CMK (cell line): ENCODE results near the gene ZNF148.

ENCODE experiments used
- DNase-seq: peaks from one replicate; pipeline ENCODE4 v3.0.0-alpha.2; 2010; ENCODE audit warnings: low read depth

The ZNF148 gene

DNA sequence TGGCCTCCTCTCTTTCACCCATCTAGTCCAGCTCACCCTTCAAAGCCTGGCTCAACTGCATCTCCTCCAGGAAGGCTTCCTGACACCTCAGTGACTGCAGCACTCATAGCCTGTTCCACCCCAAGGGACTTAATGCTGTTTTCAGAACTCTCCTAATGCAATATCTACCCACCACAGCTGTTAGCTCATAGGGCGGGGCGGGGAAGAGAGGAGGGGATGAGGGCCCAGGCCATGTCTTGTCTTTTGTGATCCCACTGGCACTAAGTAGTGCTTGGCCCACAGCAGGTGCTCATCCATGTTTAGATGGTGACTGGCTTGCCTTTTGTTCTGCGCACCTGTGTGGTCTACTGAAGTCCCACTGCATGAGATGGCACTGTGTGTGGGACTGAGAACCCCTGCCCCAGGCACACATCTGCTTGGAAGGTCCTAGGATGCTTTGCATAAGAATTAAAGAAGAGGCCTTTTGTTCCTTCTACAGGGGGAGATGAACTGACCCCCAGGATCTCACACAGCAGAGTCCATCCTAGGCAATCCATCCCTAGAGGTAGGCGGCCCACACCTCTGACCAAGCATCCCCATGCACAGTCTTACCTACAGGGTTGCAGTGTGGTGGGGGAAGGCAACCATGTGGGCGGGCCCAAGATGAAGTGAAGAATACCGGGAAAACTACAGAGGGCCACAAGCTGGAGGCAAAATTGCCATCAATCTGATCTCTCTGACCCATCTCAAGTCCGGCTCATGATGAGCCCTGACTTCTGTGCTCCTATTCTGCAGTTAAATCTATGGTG, 185.6 kb downstream of the ZNF148 start:
- DNase-seq: no peak

DNA sequence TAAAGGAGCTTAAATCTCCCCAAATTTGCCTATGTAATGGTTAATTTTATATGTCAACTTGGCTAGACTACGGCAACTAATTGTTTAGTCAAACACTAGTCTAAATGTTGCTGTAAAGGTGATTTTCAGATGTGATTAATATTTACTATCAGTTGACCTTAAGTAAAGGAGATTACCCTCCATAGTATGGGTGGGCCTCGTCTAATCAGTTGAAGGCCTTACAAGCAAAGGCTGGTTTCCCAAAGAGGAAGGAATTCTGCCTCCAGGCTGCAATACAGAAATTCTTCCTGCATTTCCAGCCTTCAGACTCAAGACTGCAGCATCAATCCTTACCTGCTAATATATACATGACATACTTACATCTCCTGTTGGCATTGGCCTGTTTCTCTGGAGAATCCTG, 186.2 kb downstream of the ZNF148 start:
- no peak for DNase-seq

GRCh38 chr3:125187599-125187910, 187.6 kb downstream of the ZNF148 start:
- DNase-seq: no peak

DNA sequence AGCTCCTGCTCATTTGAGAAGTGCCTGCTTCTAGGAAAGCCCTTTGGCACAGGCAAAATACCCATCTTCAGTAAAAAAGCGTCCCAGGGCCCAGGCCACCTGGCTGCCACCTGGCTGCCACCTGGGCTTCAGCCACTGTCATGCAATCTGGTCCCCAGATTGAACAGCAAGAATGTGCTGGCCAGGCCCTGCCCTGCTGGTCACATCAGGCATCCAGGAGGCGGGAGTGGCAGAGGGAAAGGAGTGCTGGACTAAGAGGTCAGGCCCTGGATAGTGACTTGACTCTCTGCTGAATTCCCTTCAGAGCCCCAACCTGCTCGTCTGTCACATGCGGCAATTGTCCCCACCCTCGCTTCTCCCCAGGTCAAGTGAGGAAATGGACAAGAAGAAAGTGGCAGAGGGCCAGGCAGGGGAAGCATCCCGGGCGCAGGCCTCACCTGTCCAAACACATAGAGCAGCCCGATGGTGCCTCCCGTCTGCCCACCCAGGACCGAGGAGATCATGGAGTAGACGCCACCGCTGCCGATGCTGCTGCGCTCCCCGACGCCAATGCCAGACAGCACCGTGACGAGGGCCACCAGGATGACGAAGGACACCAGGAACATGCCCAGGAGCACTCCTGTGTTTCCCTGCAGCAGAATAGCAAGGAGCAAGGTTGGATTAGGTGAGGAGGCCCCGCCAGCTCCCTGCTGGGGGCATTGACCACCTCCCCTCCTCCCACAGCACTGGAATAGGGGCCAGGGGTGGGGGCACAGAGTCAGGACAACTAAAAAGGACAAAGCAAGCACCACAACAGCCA, 188.1 kb downstream of the ZNF148 start:
- DNase-seq: no peak

DNA sequence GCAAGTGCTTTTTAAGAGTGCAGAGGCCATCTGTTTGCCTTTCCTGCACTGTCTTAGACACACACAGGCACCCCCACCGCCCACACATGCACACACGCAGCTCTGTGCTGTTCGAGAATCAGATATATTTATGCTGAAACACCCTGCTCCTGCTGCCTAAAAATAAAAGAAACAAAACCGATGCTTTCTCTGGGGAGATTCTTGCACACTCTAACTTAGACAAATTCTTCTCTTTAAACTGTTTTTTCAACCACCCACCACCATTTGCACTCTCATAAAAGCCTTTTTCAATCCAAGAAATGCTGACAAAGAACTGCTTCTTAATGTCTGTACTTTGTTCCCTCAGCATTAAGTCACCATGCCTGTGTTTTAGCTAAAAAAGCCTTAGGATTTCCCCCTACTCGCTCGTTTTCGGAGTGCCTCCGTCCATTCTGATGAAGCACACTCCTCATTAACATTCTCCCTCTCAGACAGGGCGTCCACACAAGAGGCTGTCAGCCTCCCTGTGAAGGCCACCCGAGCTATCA, 188.8 kb downstream of the ZNF148 start:
- DNase-seq: no peak

GRCh38 chr3:125185805-125186204, 189.3 kb downstream of the ZNF148 start:
- DNase-seq: no peak

DNA sequence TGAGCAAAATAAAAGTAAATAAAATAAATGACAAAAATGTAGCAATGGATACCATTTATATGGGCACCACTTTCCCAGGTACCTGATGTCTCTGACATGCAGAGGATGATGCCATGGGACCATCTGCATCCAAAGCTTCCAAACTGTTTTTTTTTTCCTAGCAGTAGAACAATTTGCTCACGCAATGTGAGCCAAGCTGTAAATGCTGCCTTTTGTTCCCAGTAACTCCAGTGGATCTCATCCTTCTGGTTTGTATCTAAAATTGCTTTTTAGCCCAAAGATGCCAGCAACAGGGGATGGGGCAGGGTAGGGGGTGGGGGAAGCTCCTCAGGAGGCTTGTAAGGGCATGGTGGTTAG, 195.3 kb downstream of the ZNF148 start:
- DNase-seq: no peak

GRCh38 chr3:125179143-125179883, 195.8 kb downstream of the ZNF148 start:
- no peak for DNase-seq

GRCh38 chr3:125177746-125178145, 197.4 kb downstream of the ZNF148 start:
- no peak for DNase-seq
